Gastroesophageal sphincter (tissue), 4 donors: ENCODE results near the gene PCMTD2. TPM values are rescaled to one million over a fixed set of nuclear protein-coding genes. Genes with fewer than 3 reads are reported as not detected.

Source experiments
- ATAC-seq: fragments of 150-250 bp; one replicate; pipeline ENCODE4 v1.9.1; 2016; ENCODE audit warnings: mild to moderate bottlenecking, moderate library complexity
- H3K27ac ChIP-seq, 4 donors: fragments of 200-600 bp; sonication (generic) in 3 of 4; 1 replicate in 3 of 4; 2 replicates in 1 of 4; pipeline ENCODE4 v1.5.1; 2016 to 2019
- H3K27me3 ChIP-seq: fragments of 200-600 bp; sonication (generic); one replicate; pipeline ENCODE4 v1.5.1; 2019
- H3K36me3 ChIP-seq, 2 donors: fragments of 200-600 bp; sonication (generic); one replicate each; pipeline ENCODE4 v1.5.1; 2019; ENCODE audit warnings: control low read depth in 1 of 2
- H3K4me1 ChIP-seq, 3 donors: fragments of 200-600 bp; sonication (generic); 1 replicate in 2 of 3; 2 replicates in 1 of 3; pipeline ENCODE4 v1.5.1; 2016 to 2019; ENCODE audit warnings: control low read depth in 2 of 3
- H3K4me3 ChIP-seq, 2 donors: fragments of 200-600 bp; sonication (generic); one replicate each; pipeline ENCODE4 v1.5.1; 2019; ENCODE audit warnings: mild to moderate bottlenecking in 1 of 2, moderate library complexity in 1 of 2
- H3K9me3 ChIP-seq, 3 donors: fragments of 200-600 bp; sonication (generic); one replicate each; pipeline ENCODE4 v1.5.1; 2017 to 2019; ENCODE audit warnings: control low read depth in 2 of 3
- EP300 ChIP-seq: sonication (generic); formaldehyde crosslinking; IDR thresholded peaks from one replicate; pipeline ENCODE4 v1.6.1; 2017; ENCODE audit warnings: antibody characterized with exemption, mild to moderate bottlenecking
- POLR2A ChIP-seq, 2 donors: fragments of 450-650 bp; IDR thresholded peaks; one replicate each; pipeline ENCODE4 v1.6.1; 2017; ENCODE audit warnings: antibody characterized with exemption in 2 of 2, mild to moderate bottlenecking in 2 of 2, moderate library complexity in 1 of 2
- POLR2AphosphoS5 ChIP-seq: sonication (generic); formaldehyde crosslinking; IDR thresholded peaks from one replicate; pipeline ENCODE4 v1.6.1; 2017; ENCODE audit warnings: antibody characterized with exemption
- WGBS, 2 donors: methylation state at CpG; one replicate each; pipeline ENCODE4 v1.1.5; 2018; ENCODE audit warnings: low coverage in 1 of 2; 5-methylcytosine and 5-hydroxymethylcytosine counted together
- total RNA-seq, 4 donors: library from RNA; depleted of rRNA; stranded (reverse); fragments of >200 nt; gene quantifications; one replicate each; pipeline ENCODE4 v1.1.0, GENCODE V29; 2016
- TF ChIP-seq, protein P1 (sequence below), 4 experiments: fragments of 200-600 bp in 2 of 4; fragments of 450-650 bp in 2 of 4; sonication (generic) in 1 of 4; IDR thresholded peaks; one replicate each; pipeline ENCODE4 v1.5.1; 2017 to 2019; ENCODE audit warnings: antibody characterized with exemption in 4 of 4, mild to moderate bottlenecking in 2 of 4, moderate library complexity in 2 of 4

Gene PCMTD2
- total RNA-seq, 4 donors from 2014 or later = 46.0 to 70.0 (median 48.1) TPM

DNA sequence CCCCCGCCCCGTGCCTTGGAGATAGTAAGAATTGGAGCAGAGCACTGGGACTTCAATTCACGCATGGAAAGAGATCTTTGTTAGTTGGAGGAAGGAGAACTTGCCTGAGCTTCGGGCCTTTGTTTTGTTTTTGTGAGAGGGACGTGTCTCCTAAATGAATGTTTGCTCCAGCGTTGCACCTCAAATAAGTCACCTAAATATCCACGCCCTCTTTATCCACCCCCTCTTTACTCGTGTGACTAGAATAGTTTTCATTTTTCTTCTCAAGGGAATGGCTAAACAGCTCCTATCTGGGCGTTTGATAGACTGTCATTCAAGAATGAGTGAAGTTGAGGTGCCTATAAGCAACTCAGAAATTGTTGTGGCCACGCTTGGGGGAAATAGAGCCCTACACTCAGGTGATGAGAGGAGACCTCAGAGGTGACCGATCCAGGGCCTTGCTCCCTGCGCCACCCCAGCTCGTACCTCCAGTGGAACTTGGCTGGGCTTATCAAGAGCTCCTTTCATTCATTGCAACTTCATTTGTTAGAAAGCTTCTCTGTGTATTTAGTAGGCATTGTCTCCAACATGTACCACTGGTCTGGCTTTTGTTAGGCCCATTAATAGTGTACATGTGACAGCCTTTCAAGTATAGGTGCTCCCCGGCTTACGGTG, 861 bp downstream of the PCMTD2 start:
- TF ChIP-seq EP300 = no peak
- no peak for TF ChIP-seq POLR2A (IDR thresholded peaks at IDR 0.05)
- TF ChIP-seq, protein P1, sequence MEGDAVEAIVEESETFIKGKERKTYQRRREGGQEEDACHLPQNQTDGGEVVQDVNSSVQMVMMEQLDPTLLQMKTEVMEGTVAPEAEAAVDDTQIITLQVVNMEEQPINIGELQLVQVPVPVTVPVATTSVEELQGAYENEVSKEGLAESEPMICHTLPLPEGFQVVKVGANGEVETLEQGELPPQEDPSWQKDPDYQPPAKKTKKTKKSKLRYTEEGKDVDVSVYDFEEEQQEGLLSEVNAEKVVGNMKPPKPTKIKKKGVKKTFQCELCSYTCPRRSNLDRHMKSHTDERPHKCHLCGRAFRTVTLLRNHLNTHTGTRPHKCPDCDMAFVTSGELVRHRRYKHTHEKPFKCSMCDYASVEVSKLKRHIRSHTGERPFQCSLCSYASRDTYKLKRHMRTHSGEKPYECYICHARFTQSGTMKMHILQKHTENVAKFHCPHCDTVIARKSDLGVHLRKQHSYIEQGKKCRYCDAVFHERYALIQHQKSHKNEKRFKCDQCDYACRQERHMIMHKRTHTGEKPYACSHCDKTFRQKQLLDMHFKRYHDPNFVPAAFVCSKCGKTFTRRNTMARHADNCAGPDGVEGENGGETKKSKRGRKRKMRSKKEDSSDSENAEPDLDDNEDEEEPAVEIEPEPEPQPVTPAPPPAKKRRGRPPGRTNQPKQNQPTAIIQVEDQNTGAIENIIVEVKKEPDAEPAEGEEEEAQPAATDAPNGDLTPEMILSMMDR (IDR thresholded peaks at IDR 0.05) = no peak
- TF ChIP-seq POLR2AphosphoS5 = no peak
- no peak for ATAC-seq
- WGBS, 2 donors = 18 to 19% methylated on average over 11 to 12 of the region's 15 CpGs
- no peaks in the 10 kb centered on the region for H3K9me3 ChIP-seq
- H3K27me3 ChIP-seq = peaks cover 9% of the 10 kb centered on the region
- peaks cover 4 to 55% (median 15%) of the 10 kb centered on the region in 3 donors for H3K4me1 ChIP-seq
- peak overlapping the region in 3 of 4 donors; percentile 87 to 90 (median 89) for H3K27ac ChIP-seq
- peaks cover 0 to 6% of the 10 kb centered on the region in 2 donors for H3K36me3 ChIP-seq
- peak overlapping the region; percentile 69 to 96 for H3K4me3 ChIP-seq

DNA sequence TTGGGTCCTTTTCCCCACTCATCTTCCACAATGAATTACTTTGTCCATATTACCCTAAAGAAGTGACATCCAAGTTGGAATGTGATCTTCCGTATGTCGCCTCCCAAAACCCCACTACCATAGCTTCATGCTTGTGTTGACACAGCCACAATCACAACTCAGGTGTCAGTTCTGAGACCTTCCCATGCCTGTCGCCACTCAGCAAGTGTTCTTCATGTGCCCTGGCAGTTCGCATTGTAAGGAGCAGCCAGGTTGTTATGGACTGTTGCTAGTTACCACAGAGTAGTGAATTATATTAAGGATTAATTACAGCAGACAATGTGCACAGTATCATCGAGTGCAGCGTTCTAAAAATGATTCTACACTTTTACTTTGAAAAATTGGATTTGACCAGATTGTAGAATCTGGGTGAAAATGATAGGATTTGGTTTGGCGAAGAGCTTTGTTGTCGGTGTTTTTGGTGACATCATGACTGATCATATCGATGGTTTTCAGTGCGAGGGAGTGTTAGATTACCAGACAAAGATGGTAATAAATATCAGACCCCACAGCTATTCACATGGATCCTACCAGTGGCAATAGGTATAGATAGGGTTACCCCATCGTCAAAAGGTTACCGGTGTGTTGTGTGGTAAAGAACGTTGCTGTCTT, 1.7 kb downstream of the PCMTD2 start:
- 80 to 81% methylated on average over 10 to 11 of the region's 13 CpGs for WGBS, 2 donors
- TF ChIP-seq POLR2AphosphoS5 = no peak
- TF ChIP-seq POLR2A (IDR thresholded peaks at IDR 0.05) = no peak
- no peak for TF ChIP-seq EP300
- TF ChIP-seq, protein P1 (IDR thresholded peaks at IDR 0.05) = no peak
- Histone ChIP-seq H3K4me3 (peak overlapping the region in 1 of 2 donors; percentile 69), H3K4me1 (peaks cover 4 to 62% (median 15%) of the 10 kb centered on the region in 3 donors), H3K36me3 (peaks cover 0 to 7% of the 10 kb centered on the region in 2 donors), H3K9me3 (no peaks in the 10 kb centered on the region), H3K27me3 (peaks cover 8% of the 10 kb centered on the region), H3K27ac (no peak overlapping the region)
- no peak for ATAC-seq

DNA sequence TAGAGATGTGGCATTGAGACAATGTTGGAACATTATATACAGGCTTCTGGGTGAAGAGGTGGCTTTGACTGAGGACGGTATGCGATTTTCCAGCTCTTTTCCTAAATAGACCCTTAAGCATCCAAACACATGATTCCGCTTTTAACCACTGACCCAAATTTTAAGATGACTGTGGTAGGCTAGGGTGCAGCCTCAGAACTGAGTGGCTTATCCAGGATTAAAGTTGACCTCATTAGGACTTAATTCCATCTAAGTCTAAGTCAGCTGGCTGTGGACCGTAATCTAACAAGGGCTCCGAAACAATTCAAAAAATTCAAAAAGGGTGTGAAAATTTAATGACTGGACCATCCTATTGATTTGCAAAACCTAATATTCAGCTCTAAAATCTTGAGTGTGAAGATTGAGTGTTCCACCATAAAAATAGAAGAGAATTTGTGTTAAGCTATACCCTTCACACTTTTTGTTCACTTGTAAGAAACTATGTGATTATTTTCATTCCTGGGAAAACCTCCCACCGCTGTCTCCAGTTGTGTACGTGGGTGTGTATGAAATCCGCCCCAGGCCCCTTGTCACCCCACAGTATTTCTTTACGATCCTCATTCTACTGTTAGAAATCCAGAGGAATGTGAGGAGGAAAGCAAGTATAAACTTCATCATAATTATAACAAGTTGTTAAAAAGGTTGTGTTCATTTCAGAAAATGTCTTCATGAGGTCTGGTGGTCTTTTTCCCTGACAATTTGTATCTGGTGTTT, 2.7 kb downstream of the PCMTD2 start:
- no peak for ATAC-seq
- Histone ChIP-seq H3K27ac (no peak overlapping the region), H3K9me3 (no peaks in the 10 kb centered on the region), H3K36me3 (peaks cover 0 to 13% of the 10 kb centered on the region in 2 donors), H3K4me1 (peaks cover 4 to 70% (median 15%) of the 10 kb centered on the region in 3 donors), H3K4me3 (no peak overlapping the region), H3K27me3 (no peaks in the 10 kb centered on the region)
- 83 to 92% methylated on average over 7 to 9 of the region's 9 CpGs for WGBS, 2 donors
- TF ChIP-seq EP300 (no peak), POLR2AphosphoS5 (no peak), POLR2A (IDR thresholded peaks at IDR 0.05) (no peak)
- TF ChIP-seq, protein P1 (IDR thresholded peaks at IDR 0.05) = no peak

DNA sequence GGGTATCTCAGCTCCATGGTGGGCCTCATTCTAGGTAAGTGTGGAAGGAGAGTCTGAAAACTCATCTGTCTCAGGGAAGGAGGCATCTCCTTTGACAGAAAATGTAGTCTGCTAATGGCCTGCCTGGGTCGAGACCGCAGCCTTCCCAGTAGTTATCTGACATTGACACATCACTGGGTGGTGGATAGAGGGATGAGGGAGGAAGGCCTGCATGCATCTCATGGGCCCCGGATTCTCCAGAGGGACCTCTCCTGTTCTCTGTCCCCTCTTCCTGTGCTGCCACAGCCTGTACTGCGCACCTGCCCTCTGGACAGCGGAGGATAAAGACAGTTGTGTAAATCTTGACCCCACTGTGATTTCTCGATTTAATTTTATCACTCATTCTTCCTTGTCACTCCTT, 4.7 kb downstream of the PCMTD2 start:
- peaks cover 4 to 65% (median 15%) of the 10 kb centered on the region in 3 donors for H3K4me1 ChIP-seq

More for the DNA sequence above, 4.7 kb downstream of the PCMTD2 start:
- TF ChIP-seq EP300 = no peak
- no peak for TF ChIP-seq POLR2A (IDR thresholded peaks at IDR 0.05)
- TF ChIP-seq POLR2AphosphoS5 = no peak
- TF ChIP-seq, protein P1 (IDR thresholded peaks at IDR 0.05) = no peak
- H3K9me3 ChIP-seq = no peaks in the 10 kb centered on the region
- H3K36me3 ChIP-seq = peaks cover 0 to 23% of the 10 kb centered on the region in 2 donors
- no peaks in the 10 kb centered on the region for H3K27me3 ChIP-seq
- 0 to 71% methylated on average over 2 to 4 of the region's 6 CpGs for WGBS, 2 donors
- no peak overlapping the region for H3K4me3 ChIP-seq
- H3K27ac ChIP-seq = peak overlapping the region in 1 of 4 donors; percentile 54
- no peak for ATAC-seq
